ENCODE data around the gene FLYWCH1. TPM values are rescaled to one million over a fixed set of nuclear protein-coding genes. Genes with fewer than 3 reads are reported as not detected.

Gene FLYWCH1
- total and polyA plus RNA-seq, 10 of the 15 experiments (the other 5 are each of a cell fraction or from before 2014, with no cell fraction given): 0.47 to 33.8 (median 11.2) TPM

GRCh38 chr16:2987286-2987685 is 75.6 kb downstream of the FLYWCH1 start (continued):
- TF ChIP-seq ZBTB40 (IDR thresholded peaks at IDR 0.05; ENCODE audit: borderline replicate concordance): no peak
- no peak for TF ChIP-seq CBX3 (IDR thresholded peaks at IDR 0.05; ENCODE audit: borderline replicate concordance, low read depth)

GRCh38 chr16:2987833-2988232 is 76.1 kb downstream of the FLYWCH1 start:
- H3K4me1 ChIP-seq (ENCODE audit: control insufficient read depth, insufficient read depth, low read length): no peaks in the 10 kb centered on the region
- in situ Hi-C loops (cut with MboI) (no loop called here), intact Hi-C loops (cut with micrococcal nuclease; ENCODE audit: unreplicated experiment) (no loop called here)
- no peak overlapping the region for H3K4me2 ChIP-seq (ENCODE audit: control insufficient read depth, insufficient read depth)
- no peaks in the 10 kb centered on the region for H3K79me2 ChIP-seq (ENCODE audit: control insufficient read depth, insufficient read depth, low read length)
- no peak for DNase-seq (ENCODE audit: low read depth, low spot score)
- no peak for ATAC-seq
- no peak overlapping the region for H3K27ac ChIP-seq (ENCODE audit: control insufficient read depth, insufficient read depth)
- no peak overlapping the region for H3K4me3 ChIP-seq
- 50% methylated on average over 8 of the region's 8 CpGs for WGBS (ENCODE audit: insufficient coverage, insufficient replicate concordance, low lambda C conversion rate, missing lambda C conversion rate)
- H3K36me3 ChIP-seq (ENCODE audit: control insufficient read depth in 2 of 2, insufficient read depth in 2 of 2, low read length in 1 of 2): no peaks in the 10 kb centered on the region
- no peak for FAIRE-seq
- no peak overlapping the region for H2AFZ ChIP-seq (ENCODE audit: control insufficient read depth, low read depth, low read length)
- no peaks in the 10 kb centered on the region for H4K20me1 ChIP-seq (ENCODE audit: control insufficient read depth, insufficient read depth)
- ChIA-PET SMC1A (ENCODE audit: uncharacterized antibody, unreplicated experiment) (no interaction called here), CTCF (no interaction called here), RAD21 (ENCODE audit: unreplicated experiment) (no interaction called here), POLR2A (no interaction called here)
- no peak overlapping the region for H3K9ac ChIP-seq (ENCODE audit: control insufficient read depth, insufficient read depth, low read length)
- H3K27me3 ChIP-seq (replicated peaks in 1 of 2; ENCODE audit: control insufficient read depth in 2 of 2, insufficient read depth in 2 of 2, low read length in 1 of 2): peaks cover 2 to 4% of the 10 kb centered on the region in 2 experiments; a peak in 2 of 4 replicates
- H3K9me3 ChIP-seq (replicated peaks; ENCODE audit: control insufficient read depth, insufficient read depth, low read length): no peaks in the 10 kb centered on the region
- BruUV-seq (replicated peaks): no TSS peak
- TF ChIP-seq ZBTB40 (IDR thresholded peaks at IDR 0.05; ENCODE audit: borderline replicate concordance): no peak
- no peak for TF ChIP-seq TARDBP (IDR thresholded peaks at IDR 0.05; ENCODE audit: borderline replicate concordance)
- TF ChIP-seq JUND (IDR thresholded peaks at IDR 0.05; ENCODE audit: low read depth, low read length): no peak
- TF ChIP-seq RFX5 (IDR thresholded peaks at IDR 0.05; ENCODE audit: low read depth, low read length): no peak
- no peak for TF ChIP-seq KDM1A (IDR thresholded peaks at IDR 0.05; ENCODE audit: borderline replicate concordance)
- TF ChIP-seq CEBPB (IDR thresholded peaks at IDR 0.05; ENCODE audit: borderline replicate concordance in 1 of 2, low read depth in 2 of 2, low read length in 2 of 2): no peak
- no peak for TF ChIP-seq BCL3 (IDR thresholded peaks at IDR 0.05; ENCODE audit: borderline replicate concordance, insufficient read depth, low read depth, low read length, poor library complexity, severe bottlenecking)
- TF ChIP-seq STAT1 (conservative IDR thresholded peaks at IDR 0.05): no peak
- TF ChIP-seq POLR2A (IDR thresholded peaks at IDR 0.05; ENCODE audit: low read depth, low read length): no peak
